ENCODE results near the gene CHTOP.

The CHTOP gene

GRCh38 chr1:153612111-153612754, 21.6 kb upstream of the CHTOP start:
- DNase-seq (ENCODE audit: low read depth): no peak
- TF ChIP-seq, protein P1, sequence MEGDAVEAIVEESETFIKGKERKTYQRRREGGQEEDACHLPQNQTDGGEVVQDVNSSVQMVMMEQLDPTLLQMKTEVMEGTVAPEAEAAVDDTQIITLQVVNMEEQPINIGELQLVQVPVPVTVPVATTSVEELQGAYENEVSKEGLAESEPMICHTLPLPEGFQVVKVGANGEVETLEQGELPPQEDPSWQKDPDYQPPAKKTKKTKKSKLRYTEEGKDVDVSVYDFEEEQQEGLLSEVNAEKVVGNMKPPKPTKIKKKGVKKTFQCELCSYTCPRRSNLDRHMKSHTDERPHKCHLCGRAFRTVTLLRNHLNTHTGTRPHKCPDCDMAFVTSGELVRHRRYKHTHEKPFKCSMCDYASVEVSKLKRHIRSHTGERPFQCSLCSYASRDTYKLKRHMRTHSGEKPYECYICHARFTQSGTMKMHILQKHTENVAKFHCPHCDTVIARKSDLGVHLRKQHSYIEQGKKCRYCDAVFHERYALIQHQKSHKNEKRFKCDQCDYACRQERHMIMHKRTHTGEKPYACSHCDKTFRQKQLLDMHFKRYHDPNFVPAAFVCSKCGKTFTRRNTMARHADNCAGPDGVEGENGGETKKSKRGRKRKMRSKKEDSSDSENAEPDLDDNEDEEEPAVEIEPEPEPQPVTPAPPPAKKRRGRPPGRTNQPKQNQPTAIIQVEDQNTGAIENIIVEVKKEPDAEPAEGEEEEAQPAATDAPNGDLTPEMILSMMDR (conservative IDR thresholded peaks at IDR 0.05; ENCODE audit: low read depth, low read length): no peak
- H3K4me3 ChIP-seq (ENCODE audit: low read depth, low read length): peak overlapping the region; percentile 64

GRCh38 chr1:153612755-153613331, 21.0 kb upstream of the CHTOP start, which contains the start of gene S100A16:
Gene S100A16 (minus strand): TSS chr1:153613137. CDS start chr1:153608151, 4,986 bp downstream.
- peak within 1 kb of the TSS; percentile 64 for H3K4me3 ChIP-seq (ENCODE audit: low read depth, low read length)
- TF ChIP-seq, protein P1 (conservative IDR thresholded peaks at IDR 0.05; ENCODE audit: low read depth, low read length): no peak
- DNase-seq (ENCODE audit: low read depth): peak; percentile 49

DNA sequence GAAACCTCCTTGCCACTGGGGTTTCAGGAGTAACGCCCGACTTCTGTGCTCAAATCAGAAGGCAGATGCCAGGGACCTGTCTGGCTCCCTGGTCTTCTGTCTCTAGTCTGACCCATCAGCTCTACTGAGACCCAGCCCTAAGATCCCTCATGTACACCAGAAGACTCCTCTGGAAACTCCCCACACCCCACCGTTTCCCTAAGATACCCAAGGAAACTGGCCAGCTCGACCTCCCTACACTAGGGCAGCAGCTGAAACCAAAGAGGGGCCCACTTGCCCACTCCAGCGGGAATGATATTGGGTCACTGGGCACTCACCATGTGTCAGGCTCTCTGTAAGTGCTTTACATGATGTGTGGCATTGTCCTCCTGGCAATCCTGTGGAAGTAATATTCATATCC, 20.5 kb upstream of the CHTOP start:
- TF ChIP-seq, protein P1 (conservative IDR thresholded peaks at IDR 0.05; ENCODE audit: low read depth, low read length): no peak
- DNase-seq (ENCODE audit: low read depth): no peak
- no peak overlapping the region for H3K4me3 ChIP-seq (ENCODE audit: low read depth, low read length)

DNA sequence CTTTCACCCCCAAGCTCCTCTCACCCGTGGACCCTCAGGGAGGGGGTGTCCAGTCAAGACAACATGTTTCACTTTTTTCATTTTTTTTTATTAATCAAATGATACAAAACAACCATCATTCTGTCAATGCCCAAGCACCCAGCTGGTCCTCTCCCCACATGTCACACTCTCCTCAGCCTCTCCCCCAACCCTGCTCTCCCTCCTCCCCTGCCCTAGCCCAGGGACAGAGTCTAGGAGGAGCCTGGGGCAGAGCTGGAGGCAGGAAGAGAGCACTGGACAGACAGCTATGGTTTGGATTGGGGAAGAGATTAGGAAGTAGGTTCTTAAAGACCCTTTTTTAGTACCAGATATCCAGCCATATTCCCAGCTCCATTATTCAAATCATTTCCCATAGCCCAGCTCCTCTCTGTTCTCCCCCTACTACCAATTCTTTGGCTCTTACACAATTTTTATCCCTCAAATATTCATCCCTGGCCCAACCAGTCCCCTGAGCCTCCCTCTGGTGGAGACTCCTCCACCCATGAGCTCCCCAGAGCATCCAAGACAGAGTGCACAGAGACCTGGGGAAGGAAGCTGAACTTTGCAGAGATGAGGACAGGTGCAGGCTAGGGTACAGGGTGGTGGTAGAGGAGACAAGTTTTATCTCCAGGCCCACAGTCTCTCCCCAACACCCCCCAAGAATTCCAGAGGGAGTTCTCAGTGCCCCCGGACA, 19.5 kb upstream of the CHTOP start:
- TF ChIP-seq, protein P1 (conservative IDR thresholded peaks at IDR 0.05; ENCODE audit: low read depth, low read length): peak; percentile 31
- DNase-seq (ENCODE audit: low read depth): no peak
- no peak overlapping the region for H3K4me3 ChIP-seq (ENCODE audit: low read depth, low read length)

DNA sequence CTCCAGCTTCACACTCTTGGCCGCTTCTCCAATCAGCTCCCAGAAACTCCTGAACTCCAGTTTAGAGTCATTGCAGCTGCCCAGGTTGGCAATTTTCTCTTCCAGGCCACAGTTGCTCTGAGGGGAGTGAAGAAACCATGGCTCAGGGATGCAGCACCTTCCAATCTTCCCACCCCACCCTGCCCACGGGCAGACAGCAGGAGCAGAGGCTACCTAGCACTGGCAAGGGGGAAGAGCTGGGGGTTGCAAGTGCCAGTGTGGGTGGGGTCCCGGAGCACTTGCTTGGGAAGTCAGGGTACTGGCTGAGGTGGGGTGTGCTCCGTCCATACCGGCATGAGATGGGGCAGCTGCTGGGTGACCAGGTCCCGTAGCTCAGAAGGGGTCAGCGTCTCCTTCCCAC, 19.0 kb upstream of the CHTOP start:
- TF ChIP-seq, protein P1 (conservative IDR thresholded peaks at IDR 0.05; ENCODE audit: low read depth, low read length): no peak
- DNase-seq (ENCODE audit: low read depth): no peak
- no peak overlapping the region for H3K4me3 ChIP-seq (ENCODE audit: low read depth, low read length)

GRCh38 chr1:153615406-153615805, 18.5 kb upstream of the CHTOP start:
- no peak for DNase-seq (ENCODE audit: low read depth)
- TF ChIP-seq, protein P1 (conservative IDR thresholded peaks at IDR 0.05; ENCODE audit: low read depth, low read length): no peak
- H3K4me3 ChIP-seq (ENCODE audit: low read depth, low read length): no peak overlapping the region
